Prostate gland (tissue), 2 donors: Measurements from ENCODE around the gene PRND.

Source experiments
- POLR2A ChIP-seq: fragments of 450-650 bp; IDR thresholded peaks from one replicate; pipeline ENCODE4 v1.6.1; 2016; ENCODE audit warnings: antibody characterized with exemption, mild to moderate bottlenecking
- POLR2AphosphoS5 ChIP-seq: sonication (generic); formaldehyde crosslinking; IDR thresholded peaks from one replicate; pipeline ENCODE4 v1.6.1; 2017; ENCODE audit warnings: antibody characterized with exemption
- TF ChIP-seq, protein P1 (sequence below), 4 experiments: fragments of 200-600 bp in 2 of 4; fragments of 450-650 bp in 2 of 4; sonication (generic) in 2 of 4; IDR thresholded peaks; 1 replicate in 3 of 4; 2 replicates in 1 of 4; pipeline ENCODE4 v1.5.1; 2016 to 2019; ENCODE audit warnings: antibody characterized with exemption in 4 of 4, mild to moderate bottlenecking in 2 of 4, moderate library complexity in 2 of 4

DNA sequence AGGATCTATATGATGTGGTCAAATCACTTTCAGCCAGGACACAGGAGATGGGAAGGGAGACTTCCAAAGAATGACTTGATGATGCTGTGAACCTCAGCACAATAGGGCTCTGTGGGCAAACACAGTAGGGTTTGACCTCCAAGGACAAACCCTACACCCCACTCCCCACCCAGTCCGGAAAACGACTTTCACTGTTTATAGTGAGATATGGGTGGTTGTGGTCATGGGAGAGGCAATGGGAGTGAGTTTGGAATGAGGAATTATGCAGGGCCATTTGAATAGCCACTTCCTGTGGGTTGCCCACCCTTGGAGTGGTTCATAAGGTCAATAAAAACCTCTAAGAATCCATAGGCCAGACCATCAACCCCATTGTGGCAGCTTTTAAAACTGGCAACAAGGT is 38.4 kb upstream of the PRND start:
- TF ChIP-seq POLR2A, result no peak
- TF ChIP-seq, protein P1, sequence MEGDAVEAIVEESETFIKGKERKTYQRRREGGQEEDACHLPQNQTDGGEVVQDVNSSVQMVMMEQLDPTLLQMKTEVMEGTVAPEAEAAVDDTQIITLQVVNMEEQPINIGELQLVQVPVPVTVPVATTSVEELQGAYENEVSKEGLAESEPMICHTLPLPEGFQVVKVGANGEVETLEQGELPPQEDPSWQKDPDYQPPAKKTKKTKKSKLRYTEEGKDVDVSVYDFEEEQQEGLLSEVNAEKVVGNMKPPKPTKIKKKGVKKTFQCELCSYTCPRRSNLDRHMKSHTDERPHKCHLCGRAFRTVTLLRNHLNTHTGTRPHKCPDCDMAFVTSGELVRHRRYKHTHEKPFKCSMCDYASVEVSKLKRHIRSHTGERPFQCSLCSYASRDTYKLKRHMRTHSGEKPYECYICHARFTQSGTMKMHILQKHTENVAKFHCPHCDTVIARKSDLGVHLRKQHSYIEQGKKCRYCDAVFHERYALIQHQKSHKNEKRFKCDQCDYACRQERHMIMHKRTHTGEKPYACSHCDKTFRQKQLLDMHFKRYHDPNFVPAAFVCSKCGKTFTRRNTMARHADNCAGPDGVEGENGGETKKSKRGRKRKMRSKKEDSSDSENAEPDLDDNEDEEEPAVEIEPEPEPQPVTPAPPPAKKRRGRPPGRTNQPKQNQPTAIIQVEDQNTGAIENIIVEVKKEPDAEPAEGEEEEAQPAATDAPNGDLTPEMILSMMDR (IDR thresholded peaks at IDR 0.05), result no peak
- no peak for TF ChIP-seq POLR2AphosphoS5
